Fibroblast of villous mesenchyme (primary cell): ENCODE measurements around the gene S100A4. TPM values are rescaled to one million over a fixed set of nuclear protein-coding genes. Genes with fewer than 3 reads are reported as not detected.

Experiments used
- DNase-seq: peaks from one replicate; pipeline ENCODE4 v3.0.0-alpha.2; 2010; ENCODE audit warnings: low read depth
- H3K4me3 ChIP-seq: 2 replicates; pipeline ENCODE4 v1.5.1; 2011; ENCODE audit warnings: low read depth, mild to moderate bottlenecking, low read length
- total RNA-seq: library from RNA; depleted of rRNA; stranded (reverse); fragments of >200 nt; gene quantifications from 2 replicates; pipeline ENCODE4 v1.2.3, GENCODE V29; 2012
- TF ChIP-seq, protein P1 (sequence below): IDR thresholded peaks from 2 replicates; pipeline ENCODE4 v1.5.1; 2012; ENCODE audit warnings: low read depth, mild to moderate bottlenecking, low read length; ENCODE audit not compliant: insufficient read depth

S100A4 gene
- total RNA-seq, 1 donor = 507 TPM

DNA sequence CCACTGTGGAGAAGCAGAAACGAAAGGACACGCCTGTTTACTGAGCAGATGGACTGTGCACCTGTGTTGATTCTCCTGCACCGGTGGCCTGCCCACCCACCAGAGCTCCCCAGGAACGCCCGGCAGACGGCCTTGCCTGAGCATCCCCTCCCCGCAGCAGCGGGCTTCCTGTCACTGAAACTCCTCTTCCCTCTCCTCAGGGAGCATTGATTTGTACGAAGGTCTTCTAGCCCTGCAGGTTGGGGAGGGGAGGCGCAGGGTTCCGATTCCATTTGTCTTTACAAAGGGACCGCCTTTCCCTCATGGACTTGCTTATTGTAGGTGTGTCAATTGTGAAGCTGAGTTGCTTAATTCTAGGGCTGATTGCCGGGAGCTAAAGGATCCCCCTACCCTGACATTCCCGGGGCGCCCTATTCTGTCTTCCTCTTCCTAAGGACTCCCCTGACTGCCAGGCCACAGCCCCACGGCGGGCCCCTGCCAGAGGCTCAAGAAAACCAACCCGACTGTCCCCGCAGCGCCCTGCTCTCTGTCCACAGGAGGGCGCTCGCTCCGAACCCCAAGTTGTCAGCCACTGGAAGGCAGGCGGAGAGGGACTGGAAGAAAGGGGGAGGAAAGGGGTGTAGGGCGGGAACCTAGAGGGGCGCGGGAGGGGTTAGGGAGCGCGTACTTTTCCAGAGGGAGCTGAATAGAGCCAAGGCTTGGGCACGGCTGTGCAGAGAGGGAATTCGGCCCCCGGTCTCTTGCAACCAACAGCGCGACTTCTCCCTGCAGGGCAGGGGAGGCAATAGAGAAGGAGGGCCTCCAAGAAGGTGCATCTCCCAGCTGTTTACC is 12.6 kb downstream of the S100A4 start:
- TF ChIP-seq, protein P1, sequence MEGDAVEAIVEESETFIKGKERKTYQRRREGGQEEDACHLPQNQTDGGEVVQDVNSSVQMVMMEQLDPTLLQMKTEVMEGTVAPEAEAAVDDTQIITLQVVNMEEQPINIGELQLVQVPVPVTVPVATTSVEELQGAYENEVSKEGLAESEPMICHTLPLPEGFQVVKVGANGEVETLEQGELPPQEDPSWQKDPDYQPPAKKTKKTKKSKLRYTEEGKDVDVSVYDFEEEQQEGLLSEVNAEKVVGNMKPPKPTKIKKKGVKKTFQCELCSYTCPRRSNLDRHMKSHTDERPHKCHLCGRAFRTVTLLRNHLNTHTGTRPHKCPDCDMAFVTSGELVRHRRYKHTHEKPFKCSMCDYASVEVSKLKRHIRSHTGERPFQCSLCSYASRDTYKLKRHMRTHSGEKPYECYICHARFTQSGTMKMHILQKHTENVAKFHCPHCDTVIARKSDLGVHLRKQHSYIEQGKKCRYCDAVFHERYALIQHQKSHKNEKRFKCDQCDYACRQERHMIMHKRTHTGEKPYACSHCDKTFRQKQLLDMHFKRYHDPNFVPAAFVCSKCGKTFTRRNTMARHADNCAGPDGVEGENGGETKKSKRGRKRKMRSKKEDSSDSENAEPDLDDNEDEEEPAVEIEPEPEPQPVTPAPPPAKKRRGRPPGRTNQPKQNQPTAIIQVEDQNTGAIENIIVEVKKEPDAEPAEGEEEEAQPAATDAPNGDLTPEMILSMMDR = peak; percentile 96
- H3K4me3 ChIP-seq = peak overlapping the region; percentile 86
- peak; percentile 93 for DNase-seq

DNA sequence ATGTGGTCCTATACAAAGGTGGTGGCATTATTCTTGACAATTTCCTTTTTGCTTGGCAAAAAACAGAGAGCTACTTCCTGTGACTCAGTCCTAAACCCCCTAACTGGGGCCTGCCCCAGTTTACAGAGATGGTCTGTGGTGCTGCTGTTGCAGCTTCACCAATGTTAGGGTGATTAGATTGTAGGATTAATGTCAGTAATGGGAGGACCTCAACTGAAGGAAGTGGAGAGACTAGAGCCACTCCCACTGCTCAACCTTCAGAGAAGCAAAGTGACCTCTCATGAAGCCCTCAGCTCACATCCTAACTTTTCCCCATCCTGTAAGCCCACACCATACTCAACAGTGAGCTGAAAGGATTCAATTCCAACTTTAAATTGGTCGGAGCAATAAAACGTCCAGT is 13.4 kb downstream of the S100A4 start:
- no peak overlapping the region for H3K4me3 ChIP-seq
- TF ChIP-seq, protein P1 = no peak
- no peak for DNase-seq

DNA sequence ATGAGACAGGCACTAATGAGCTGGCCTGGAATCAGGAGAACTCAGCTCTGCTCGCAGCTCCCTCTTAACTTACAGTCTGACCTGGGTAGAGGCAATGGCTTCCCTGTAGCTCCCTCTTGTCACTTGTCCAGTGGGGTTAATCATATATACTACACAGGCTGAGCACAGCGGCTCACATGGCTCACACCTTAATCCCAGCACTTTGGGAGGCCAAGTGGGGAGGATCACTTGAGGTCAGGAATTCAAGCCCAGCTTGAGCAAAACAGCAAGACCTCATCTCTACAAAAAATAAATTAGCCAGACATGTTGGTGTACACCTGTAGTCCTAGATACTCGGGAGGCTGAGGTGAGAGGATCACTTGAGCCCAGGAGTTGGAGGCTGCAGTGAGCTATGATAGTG is 14.0 kb downstream of the S100A4 start:
- TF ChIP-seq, protein P1 = no peak
- no peak for DNase-seq
- H3K4me3 ChIP-seq = no peak overlapping the region

DNA sequence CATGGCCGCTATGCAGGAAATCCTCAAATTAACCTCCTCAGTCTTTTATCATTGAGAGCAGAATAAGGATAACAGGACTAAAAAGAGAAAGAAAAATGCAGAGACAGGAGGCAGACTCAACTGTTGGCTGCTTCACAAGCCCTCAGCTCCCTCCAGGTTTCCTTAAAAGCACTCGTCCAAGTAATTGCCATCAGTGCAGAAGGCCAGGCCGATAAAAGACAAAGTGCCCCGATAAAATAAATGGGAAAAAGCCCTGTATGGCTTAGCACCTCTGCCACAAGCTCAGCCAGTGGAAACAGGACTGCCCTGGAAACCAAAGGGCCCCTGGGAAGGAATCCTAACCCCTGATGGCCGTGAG is 17.9 kb downstream of the S100A4 start:
- TF ChIP-seq, protein P1 = no peak

DNA sequence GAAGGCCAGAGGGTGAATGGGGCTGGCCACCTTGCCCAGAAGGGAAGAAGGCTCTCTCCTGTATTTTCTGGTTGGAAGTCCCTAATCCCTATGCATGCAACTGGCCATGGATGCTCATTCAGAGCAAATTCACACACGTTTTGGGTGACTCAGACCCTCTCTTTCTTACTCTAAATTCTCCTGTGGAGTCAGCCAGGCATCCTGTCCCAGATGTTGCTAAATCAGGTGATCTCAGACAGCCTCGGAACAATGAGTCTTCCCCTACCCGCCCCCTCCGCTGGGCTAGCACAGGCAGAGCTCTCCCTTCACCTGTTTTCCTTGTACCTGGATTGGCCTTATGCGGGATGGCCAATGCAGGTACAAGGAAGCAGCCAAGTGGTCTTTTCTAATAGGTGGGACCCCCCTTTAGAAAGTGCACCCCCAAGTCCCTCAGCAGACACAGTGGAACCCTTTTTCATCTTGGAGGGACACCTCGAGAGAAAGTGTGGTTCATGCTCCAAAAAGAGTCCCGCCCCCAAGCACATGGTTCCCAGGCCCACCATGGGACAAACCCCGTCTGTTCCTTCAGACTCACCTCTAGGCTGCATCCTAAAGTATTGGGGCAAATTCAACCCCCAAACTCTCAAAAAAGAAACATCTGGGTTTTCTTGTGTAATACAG is 18.5 kb downstream of the S100A4 start:
- DNase-seq = no peak
- no peak overlapping the region for H3K4me3 ChIP-seq
- TF ChIP-seq, protein P1 = no peak

More for the DNA sequence above, 17.9 kb downstream of the S100A4 start:
- no peak overlapping the region for H3K4me3 ChIP-seq
- no peak for DNase-seq

DNA sequence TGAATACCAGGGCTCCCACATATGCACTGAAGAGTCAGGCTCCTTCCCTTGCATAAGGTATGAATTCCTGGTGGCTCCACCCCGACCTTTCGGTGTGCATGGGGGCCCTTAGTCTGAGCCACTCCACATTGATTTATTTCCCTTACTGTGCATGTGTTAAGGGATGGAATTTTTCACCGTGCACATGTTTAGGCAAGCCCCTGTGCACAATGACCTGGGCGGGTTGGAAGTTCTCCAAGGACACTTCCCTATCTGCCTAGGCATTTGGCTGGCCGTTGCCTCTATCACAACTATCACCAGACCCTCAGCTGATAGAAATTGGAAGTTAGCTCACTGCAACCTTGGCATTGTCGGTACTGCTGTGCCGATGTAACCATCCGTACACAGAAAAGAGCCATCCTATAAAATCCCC is 19.5 kb downstream of the S100A4 start:
- no peak for DNase-seq
- H3K4me3 ChIP-seq = no peak overlapping the region
- TF ChIP-seq, protein P1 = no peak
